Neural cell (in vitro differentiated cells): ENCODE measurements around the gene NUBP1. TPM values are rescaled to one million over a fixed set of nuclear protein-coding genes. Genes with fewer than 3 reads are reported as not detected.

ENCODE experiments used
- H2AFZ ChIP-seq: fragments of 200-600, 300-800 bp; sonication (generic), shearing (Covaris generic); 2 replicates; pipeline ENCODE4 v1.6.0; 2014; ENCODE audit warnings: low read depth, mild to moderate bottlenecking, antibody characterized with exemption, low read length, moderate library complexity
- H3F3A ChIP-seq: fragments of 200-600 bp; shearing (Covaris generic); 2 replicates; pipeline ENCODE4 v1.6.1; 2016; ENCODE audit warnings: mild to moderate bottlenecking, moderate library complexity, mixed read lengths, antibody characterized with exemption, low read length; ENCODE audit not compliant: insufficient read depth, poor library complexity, severe bottlenecking
- H3K27ac ChIP-seq: fragments of 200-600, 300-800 bp; sonication (generic), shearing (Covaris generic); 2 replicates; pipeline ENCODE4 v1.5.1; 2014; ENCODE audit warnings: mild to moderate bottlenecking, low read length, moderate library complexity
- H3K27me3 ChIP-seq: fragments of 300-800, 200-600 bp; sonication (generic), shearing (Covaris generic); 2 replicates; pipeline ENCODE4 v1.6.0; 2014; ENCODE audit warnings: mild to moderate bottlenecking, low read depth, low read length, moderate library complexity; ENCODE audit not compliant: insufficient read depth
- H3K36me3 ChIP-seq: fragments of 300-800, 200-600 bp; sonication (generic), shearing (Covaris generic); 2 replicates; pipeline ENCODE4 v1.5.1; 2014; ENCODE audit warnings: mild to moderate bottlenecking, antibody characterized with exemption, low read length, moderate library complexity; ENCODE audit not compliant: insufficient read depth
- H3K4me2 ChIP-seq: fragments of 300-800, 200-600 bp; sonication (generic), shearing (Covaris generic); 2 replicates; pipeline ENCODE4 v1.6.0; 2014; ENCODE audit warnings: mild to moderate bottlenecking, low read length
- H3K4me3 ChIP-seq: fragments of 300-800, 200-600 bp; sonication (generic), shearing (Covaris generic); 2 replicates; pipeline ENCODE4 v1.5.1; 2014; ENCODE audit warnings: mild to moderate bottlenecking, low read length, moderate library complexity
- H3K79me2 ChIP-seq: fragments of 200-600 bp; shearing (Covaris generic); replicated peaks from 2 replicates; pipeline ENCODE4 v1.6.0; 2014; ENCODE audit warnings: mild to moderate bottlenecking, low read length, moderate library complexity; ENCODE audit not compliant: insufficient read depth
- H3K9ac ChIP-seq: fragments of 300-800, 200-600 bp; sonication (generic), shearing (Covaris generic); 2 replicates; pipeline ENCODE4 v1.6.1; 2016; ENCODE audit warnings: mild to moderate bottlenecking, low read length, mixed read lengths
- H3K9me2 ChIP-seq: fragments of 200-600 bp; shearing (Covaris generic); 2 replicates; pipeline ENCODE4 v1.6.1; 2016; ENCODE audit warnings: mild to moderate bottlenecking, low read length, mixed read lengths; ENCODE audit not compliant: insufficient read depth
- H3K9me3 ChIP-seq: fragments of 200-600, 300-800 bp; sonication (generic), shearing (Covaris generic); 2 replicates; pipeline ENCODE4 v1.6.1; 2016; ENCODE audit warnings: mild to moderate bottlenecking, mixed run types, low read length, moderate library complexity, mixed read lengths
- H4K20me1 ChIP-seq: fragments of 200-600 bp; shearing (Covaris generic); 2 replicates; pipeline ENCODE4 v1.6.1; 2016; ENCODE audit warnings: mild to moderate bottlenecking, mixed run types; ENCODE audit not compliant: insufficient read depth
- CTCF ChIP-seq: fragments of 450-650 bp; IDR thresholded peaks from 2 replicates; pipeline ENCODE4 v1.5.1; 2014; ENCODE audit warnings: antibody characterized with exemption, mild to moderate bottlenecking, moderate library complexity; ENCODE audit not compliant: poor library complexity, severe bottlenecking
- EP300 ChIP-seq: fragments of 450-650 bp; conservative IDR thresholded peaks from 2 replicates; pipeline ENCODE4 v1.6.1; 2014; ENCODE audit warnings: antibody characterized with exemption, mild to moderate bottlenecking, moderate library complexity; ENCODE audit not compliant: poor library complexity, severe bottlenecking
- EZH2 ChIP-seq: fragments of 200-600, 300-800 bp; shearing (Covaris generic), sonication (generic); IDR thresholded peaks from 2 replicates; pipeline ENCODE4 v1.6.1; 2014; ENCODE audit warnings: antibody characterized with exemption, low read length, borderline replicate concordance, mild to moderate bottlenecking; ENCODE audit not compliant: insufficient read depth, poor library complexity, severe bottlenecking
- MXI1 ChIP-seq: fragments of 450-650 bp; conservative IDR thresholded peaks from 2 replicates; pipeline ENCODE4 v1.6.1; 2014; ENCODE audit warnings: antibody characterized with exemption, mild to moderate bottlenecking; ENCODE audit not compliant: poor library complexity, severe bottlenecking
- POLR2AphosphoS5 ChIP-seq: IDR thresholded peaks from 2 replicates; pipeline ENCODE4 v1.6.1; 2012
- RAD21 ChIP-seq: fragments of 450-650 bp; conservative IDR thresholded peaks from 2 replicates; pipeline ENCODE4 v1.6.1; 2014; ENCODE audit warnings: antibody characterized with exemption, mild to moderate bottlenecking, moderate library complexity
- REST ChIP-seq: IDR thresholded peaks from 2 replicates; pipeline ENCODE4 v1.6.1; 2012; ENCODE audit warnings: borderline replicate concordance
- SMC3 ChIP-seq: fragments of 450-650 bp; conservative IDR thresholded peaks from 2 replicates; pipeline ENCODE4 v1.6.1; 2014; ENCODE audit warnings: antibody characterized with exemption, mild to moderate bottlenecking, moderate library complexity; ENCODE audit not compliant: poor library complexity
- TAF1 ChIP-seq: IDR thresholded peaks from 2 replicates; pipeline ENCODE4 v1.6.1; 2012; ENCODE audit warnings: low read depth
- polyA plus RNA-seq: library from polyadenylated mRNA; depleted of rRNA; stranded (reverse); fragments of >200 nt; gene quantifications from 2 replicates; pipeline ENCODE4 v1.2.3, GENCODE V29; 2014

Gene NUBP1
- polyA plus RNA-seq, 1 donor from 2014 or later = 19.7 TPM

GRCh38 chr16:10694306-10694705 is 49.3 kb upstream of the NUBP1 start:
- Histone ChIP-seq H3K4me3 (no peak overlapping the region), H3K36me3 (no peaks in the 10 kb centered on the region), H2AFZ (no peak overlapping the region), H3K4me2 (no peak overlapping the region), H3K9me3 (no peaks in the 10 kb centered on the region), H3K9ac (no peak overlapping the region), H3F3A (no peaks in the 10 kb centered on the region), H3K79me2 (no peaks in the 10 kb centered on the region), H4K20me1 (no peaks in the 10 kb centered on the region), H3K27ac (no peak overlapping the region), H3K27me3 (no peaks in the 10 kb centered on the region), H3K9me2 (no peaks in the 10 kb centered on the region)
- TF ChIP-seq EZH2 (no peak), MXI1 (no peak), RAD21 (no peak), POLR2AphosphoS5 (no peak), EP300 (no peak), TAF1 (no peak), CTCF (no peak)

GRCh38 chr16:10694830-10695229 is 48.8 kb upstream of the NUBP1 start, which contains the start of gene TEKT5:
TEKT5 (minus strand) TSS chr16:10694930; CDS start chr16:10694873, 57 bp downstream.
- Histone ChIP-seq H3K79me2 (no peaks in the 10 kb centered on the region), H2AFZ (no peak within 1 kb of the TSS), H3K9ac (no peak within 1 kb of the TSS), H3K9me3 (no peaks in the 10 kb centered on the region), H4K20me1 (no peaks in the 10 kb centered on the region), H3F3A (no peaks in the 10 kb centered on the region), H3K9me2 (no peaks in the 10 kb centered on the region), H3K36me3 (no peaks in the 10 kb centered on the region), H3K27ac (no peak within 1 kb of the TSS), H3K27me3 (no peaks in the 10 kb centered on the region), H3K4me3 (no peak within 1 kb of the TSS), H3K4me2 (no peak within 1 kb of the TSS)
- no peak for TF ChIP-seq RAD21
- TF ChIP-seq MXI1 = no peak
- TF ChIP-seq SMC3 = no peak
- TF ChIP-seq POLR2AphosphoS5 = no peak
- TF ChIP-seq REST = no peak
- no peak for TF ChIP-seq EZH2
- no peak for TF ChIP-seq EP300
- TF ChIP-seq TAF1 = no peak
- no peak for TF ChIP-seq CTCF
